DMS153 treated with DMSO at 0.1 percent for 48 hours (cell line): ENCODE data around the gene SYK.
"Not testable (repeated sequence)": the region's sequence is repeated elsewhere in the genome, so short reads cannot be mapped to it uniquely, and the experiment has no call there.

Source experiments
- DNase-seq: peaks from one replicate; lab custom pipeline; 2025; ENCODE audit not compliant: unreplicated experiment; lab: John Stamatoyannopoulos, UW

Gene SYK

GRCh38 chr9:90872835-90873294 lies 71.2 kb downstream of the SYK start:
- peak; percentile 68 for DNase-seq

- no peak for DNase-seq
These were observed 71.8 kb downstream of the SYK start for GRCh38 chr9:90873422-90873821.

- DNase-seq = no peak
These were observed 72.6 kb downstream of the SYK start for GRCh38 chr9:90874194-90874593.

- DNase-seq = no peak
These were observed 76.9 kb downstream of the SYK start for GRCh38 chr9:90878562-90878961.

- DNase-seq = no peak
These were observed 78.4 kb downstream of the SYK start for GRCh38 chr9:90880066-90880465.

GRCh38 chr9:90880669-90881068 lies 79.0 kb downstream of the SYK start:
- DNase-seq = no peak

GRCh38 chr9:90881648-90882047 lies 80.0 kb downstream of the SYK start:
- DNase-seq = no peak

- DNase-seq = no peak
These were observed 81.5 kb downstream of the SYK start for GRCh38 chr9:90882991-90883600.

- DNase-seq = no peak
These were observed 82.0 kb downstream of the SYK start for GRCh38 chr9:90883661-90884060.

GRCh38 chr9:90884178-90884577 lies 82.6 kb downstream of the SYK start:
- DNase-seq = no peak

GRCh38 chr9:90886868-90887267 lies 85.2 kb downstream of the SYK start:
- DNase-seq = not testable (repeated sequence)

GRCh38 chr9:90888941-90889340 lies 87.3 kb downstream of the SYK start:
- DNase-seq = no peak

GRCh38 chr9:90890146-90890810 lies 88.7 kb downstream of the SYK start:
- no peak for DNase-seq

GRCh38 chr9:90891308-90892040 lies 89.9 kb downstream of the SYK start:
- DNase-seq = no peak

GRCh38 chr9:90892918-90893317 lies 91.3 kb downstream of the SYK start:
- DNase-seq = no peak

GRCh38 chr9:90893706-90894105 lies 92.1 kb downstream of the SYK start:
- DNase-seq = no peak

- DNase-seq = no peak
These were observed 93.5 kb downstream of the SYK start for GRCh38 chr9:90894986-90895687.

- no peak for DNase-seq
These were observed 94.2 kb downstream of the SYK start for GRCh38 chr9:90895786-90896185.

- DNase-seq = no peak
These were observed 94.6 kb downstream of the SYK start for GRCh38 chr9:90896231-90896630.

- DNase-seq = no peak
These were observed 96.6 kb downstream of the SYK start for GRCh38 chr9:90898228-90898627.

- no peak for DNase-seq
These were observed 97.7 kb downstream of the SYK start for GRCh38 chr9:90899287-90899686.

GRCh38 chr9:90900130-90900529 lies 98.5 kb downstream of the SYK start:
- no peak for DNase-seq
